NOMO-1 (cell line): ENCODE results near the gene SPECC1L.

ENCODE experiments used
- DNase-seq, 2 experiments: peaks; one replicate each; lab custom pipeline; 2025; ENCODE audit not compliant: unreplicated experiment in 2 of 2; lab: John Stamatoyannopoulos, UW

Gene SPECC1L

GRCh38 chr22:24437091-24437490, 166.5 kb downstream of the SPECC1L start:
- DNase-seq, result no peak

- DNase-seq, result no peak
Measured at GRCh38 chr22:24437741-24438328, 167.2 kb downstream of the SPECC1L start.

GRCh38 chr22:24440270-24440717, 169.7 kb downstream of the SPECC1L start:
- peak in 1 of 2 experiments; percentile 12 for DNase-seq

GRCh38 chr22:24440718-24441405, 170.2 kb downstream of the SPECC1L start:
- no peak for DNase-seq

- no peak for DNase-seq
Measured at GRCh38 chr22:24441406-24442351, 171.0 kb downstream of the SPECC1L start.

- no peak for DNase-seq
Measured at GRCh38 chr22:24442352-24442744, 171.7 kb downstream of the SPECC1L start.

GRCh38 chr22:24443668-24444067, 173.0 kb downstream of the SPECC1L start:
- DNase-seq, result no peak

GRCh38 chr22:24444251-24444650, 173.6 kb downstream of the SPECC1L start:
- DNase-seq, result no peak

GRCh38 chr22:24444729-24445466, 174.3 kb downstream of the SPECC1L start:
- no peak for DNase-seq

- no peak for DNase-seq
Measured at GRCh38 chr22:24445481-24446259, 175.0 kb downstream of the SPECC1L start.

GRCh38 chr22:24446260-24446611, 175.6 kb downstream of the SPECC1L start:
- DNase-seq, result no peak

GRCh38 chr22:24450610-24451009, 180.0 kb downstream of the SPECC1L start:
- DNase-seq, result no peak

GRCh38 chr22:24451162-24451561, 180.5 kb downstream of the SPECC1L start:
- no peak for DNase-seq

- no peak for DNase-seq
Measured at GRCh38 chr22:24453853-24454252, 183.2 kb downstream of the SPECC1L start.

- DNase-seq, result no peak
Measured at GRCh38 chr22:24455039-24455438, 184.4 kb downstream of the SPECC1L start.

GRCh38 chr22:24455751-24456426, 185.3 kb downstream of the SPECC1L start:
- no peak for DNase-seq

- no peak for DNase-seq
Measured at GRCh38 chr22:24457894-24458420, 187.3 kb downstream of the SPECC1L start.

GRCh38 chr22:24459911-24460310, 189.3 kb downstream of the SPECC1L start:
- DNase-seq, result no peak

- DNase-seq, result peak in 1 of 2 experiments; percentile 50
Measured at GRCh38 chr22:24460418-24461089, 189.9 kb downstream of the SPECC1L start.
